H9 (cell line): Measurements from ENCODE around the gene INTS12. TPM values are rescaled to one million over a fixed set of nuclear protein-coding genes. Genes with fewer than 3 reads are reported as not detected.

Source experiments
- DNase-seq: peaks from one replicate; pipeline ENCODE4 v3.0.0-alpha.2; 2017
- H2AFZ ChIP-seq: one replicate; pipeline ENCODE4 v1.6.1; 2013; ENCODE audit warnings: mild to moderate bottlenecking, low read length, control low read depth, moderate library complexity
- H2AK5ac ChIP-seq: 2 replicates; pipeline ENCODE4 v1.6.1; 2013; ENCODE audit warnings: low read length, control low read depth, mixed read lengths; ENCODE audit not compliant: insufficient read length
- H2BK120ac ChIP-seq: one replicate; pipeline ENCODE4 v1.6.1; 2013; ENCODE audit warnings: low read depth, mild to moderate bottlenecking, low read length, control low read depth, inconsistent platforms; ENCODE audit not compliant: poor library complexity, severe bottlenecking
- H2BK12ac ChIP-seq: 2 replicates; pipeline ENCODE4 v1.6.1; 2013; ENCODE audit warnings: low read length, control low read depth, mixed read lengths, low read depth; ENCODE audit not compliant: insufficient read length
- H2BK15ac ChIP-seq: 2 replicates; pipeline ENCODE4 v1.6.1; 2013; ENCODE audit warnings: low read depth, low read length, control low read depth
- H2BK20ac ChIP-seq: one replicate; pipeline ENCODE4 v1.6.1; 2013; ENCODE audit warnings: low read depth, mild to moderate bottlenecking, low read length, control low read depth, inconsistent platforms; ENCODE audit not compliant: poor library complexity, severe bottlenecking
- H2BK5ac ChIP-seq: 2 replicates; pipeline ENCODE4 v1.6.1; 2013; ENCODE audit warnings: low read length, control low read depth, mixed read lengths; ENCODE audit not compliant: insufficient read length
- H3K14ac ChIP-seq: 2 replicates; pipeline ENCODE4 v1.6.1; 2013; ENCODE audit warnings: low read length, control low read depth; ENCODE audit not compliant: insufficient read depth
- H3K18ac ChIP-seq: 2 replicates; pipeline ENCODE4 v1.6.1; 2013; ENCODE audit warnings: low read depth, mild to moderate bottlenecking, mixed read lengths, low read length, control low read depth; ENCODE audit not compliant: insufficient read length
- H3K23ac ChIP-seq: 2 replicates; pipeline ENCODE4 v1.6.1; 2013; ENCODE audit warnings: low read length, control low read depth, mixed read lengths, low read depth; ENCODE audit not compliant: insufficient read length
- H3K23me2 ChIP-seq: 2 replicates; pipeline ENCODE4 v1.6.1; 2013; ENCODE audit warnings: low read depth, mild to moderate bottlenecking, mixed read lengths, low read length, control low read depth; ENCODE audit not compliant: insufficient read length, poor library complexity, severe bottlenecking
- H3K27ac ChIP-seq: 2 replicates; pipeline ENCODE4 v1.5.1; 2013; ENCODE audit warnings: low read length, control low read depth, mixed read lengths, low read depth; ENCODE audit not compliant: insufficient read length
- H3K27me3 ChIP-seq: 2 replicates; pipeline ENCODE4 v1.6.1; 2013; ENCODE audit warnings: low read length, control low read depth, inconsistent platforms; ENCODE audit not compliant: insufficient read depth
- H3K4ac ChIP-seq: 2 replicates; pipeline ENCODE4 v1.6.1; 2013; ENCODE audit warnings: low read depth, mild to moderate bottlenecking, control low read depth, inconsistent platforms, low read length, moderate library complexity
- H3K4me1 ChIP-seq: 2 replicates; pipeline ENCODE4 v1.6.1; 2013; ENCODE audit warnings: low read length, control low read depth, inconsistent platforms; ENCODE audit not compliant: insufficient read depth
- H3K4me2 ChIP-seq: 2 replicates; pipeline ENCODE4 v1.6.1; 2013; ENCODE audit warnings: low read length, control low read depth, mixed read lengths; ENCODE audit not compliant: insufficient read length, insufficient read depth
- H3K56ac ChIP-seq: 2 replicates; pipeline ENCODE4 v1.6.1; 2013; ENCODE audit warnings: low read depth, mild to moderate bottlenecking, mixed read lengths, low read length, control low read depth; ENCODE audit not compliant: insufficient read length
- H3K79me1 ChIP-seq: 2 replicates; pipeline ENCODE4 v1.6.1; 2013; ENCODE audit warnings: low read depth, mild to moderate bottlenecking, moderate library complexity, low read length, control low read depth, inconsistent platforms; ENCODE audit not compliant: insufficient read depth, poor library complexity, severe bottlenecking
- H3K79me2 ChIP-seq: 2 replicates; pipeline ENCODE4 v1.6.1; 2013; ENCODE audit warnings: low read length, control low read depth, inconsistent platforms; ENCODE audit not compliant: insufficient read depth
- H3K9ac ChIP-seq: 2 replicates; pipeline ENCODE4 v1.6.1; 2013; ENCODE audit warnings: low read length, control low read depth, mixed read lengths; ENCODE audit not compliant: insufficient read length; ENCODE audit errors: extremely low read depth
- H3K9me3 ChIP-seq: one replicate; pipeline ENCODE4 v1.6.1; 2013; ENCODE audit warnings: low read depth, low read length, inconsistent platforms; ENCODE audit not compliant: control insufficient read depth
- H3T11ph ChIP-seq: one replicate; pipeline ENCODE4 v1.6.1; 2013; ENCODE audit warnings: mild to moderate bottlenecking, low read length, control low read depth, inconsistent platforms
- H4K20me1 ChIP-seq: one replicate; pipeline ENCODE4 v1.6.1; 2013; ENCODE audit not compliant: control insufficient read depth, insufficient read length, insufficient read depth
- H4K5ac ChIP-seq: 2 replicates; pipeline ENCODE4 v1.6.1; 2013; ENCODE audit warnings: low read depth, mild to moderate bottlenecking, mixed read lengths, low read length, control low read depth; ENCODE audit not compliant: insufficient read length
- H4K8ac ChIP-seq: replicated peaks from 2 replicates; pipeline ENCODE4 v1.6.1; 2013; ENCODE audit warnings: low read length, control low read depth, mixed read lengths, low read depth; ENCODE audit not compliant: insufficient read length
- H4K91ac ChIP-seq: 2 replicates; pipeline ENCODE4 v1.6.1; 2013; ENCODE audit warnings: low read depth, mild to moderate bottlenecking, moderate library complexity, mixed read lengths, low read length, control low read depth; ENCODE audit not compliant: insufficient read length
- H3K27ac Mint-ChIP-seq, 3 experiments: 2 replicates in 2 of 3; 3 replicates in 1 of 3; pipeline ENCODE4 v1.8.0; 2020 to 2021; ENCODE audit warnings: mixed read lengths in 3 of 3, mild to moderate bottlenecking in 1 of 3, moderate library complexity in 1 of 3
- H3K27me3 Mint-ChIP-seq: 2 replicates; pipeline ENCODE4 v1.8.0; 2021; ENCODE audit warnings: low read depth, mild to moderate bottlenecking, moderate library complexity, mixed read lengths
- H3K36me3 Mint-ChIP-seq, 3 experiments: 2 replicates in 2 of 3; 3 replicates in 1 of 3; pipeline ENCODE4 v1.8.0; 2020 to 2021; ENCODE audit warnings: low read depth in 3 of 3, mixed read lengths in 3 of 3; ENCODE audit not compliant: insufficient read depth in 1 of 3
- H3K4me1 Mint-ChIP-seq, 2 experiments: 2 replicates each; pipeline ENCODE4 v1.8.0; 2020; ENCODE audit warnings: mixed read lengths in 2 of 2
- H3K4me3 Mint-ChIP-seq, 2 experiments: 2 replicates in 1 of 2; 3 replicates in 1 of 2; pipeline ENCODE4 v1.8.0; 2020 to 2021; ENCODE audit warnings: mild to moderate bottlenecking in 2 of 2, mixed read lengths in 2 of 2, moderate library complexity in 1 of 2
- H3K9me3 Mint-ChIP-seq, 2 experiments: 2 replicates in 1 of 2; 3 replicates in 1 of 2; pipeline ENCODE4 v1.8.0; 2020; ENCODE audit warnings: mild to moderate bottlenecking in 2 of 2, mixed read lengths in 2 of 2, moderate library complexity in 1 of 2
- WGBS: extraction: QIAGEN DNeasy Blood & Tissue Kit; methylation state at CpG from one replicate; pipeline ENCODE4 v1.1.7; 2013; ENCODE audit warnings: missing lambda C conversion rate, low lambda C conversion rate, mixed read lengths; ENCODE audit not compliant: insufficient read length; ENCODE audit errors: extremely low coverage; 5-methylcytosine and 5-hydroxymethylcytosine counted together
- total RNA-seq: library from RNA; stranded (reverse); gene quantifications from 2 replicates; pipeline ENCODE4 v1.2.1, GENCODE V29; 2021
- TF ChIP-seq, protein P1 (sequence below): fragments of 200-600 bp; sonication (generic); conservative IDR thresholded peaks from 3 replicates; pipeline ENCODE4 v1.8.0; 2021; ENCODE audit warnings: antibody characterized with exemption, mild to moderate bottlenecking

Gene INTS12
- total RNA-seq, 1 experiment from 2014 or later = 15.6 TPM

DNA sequence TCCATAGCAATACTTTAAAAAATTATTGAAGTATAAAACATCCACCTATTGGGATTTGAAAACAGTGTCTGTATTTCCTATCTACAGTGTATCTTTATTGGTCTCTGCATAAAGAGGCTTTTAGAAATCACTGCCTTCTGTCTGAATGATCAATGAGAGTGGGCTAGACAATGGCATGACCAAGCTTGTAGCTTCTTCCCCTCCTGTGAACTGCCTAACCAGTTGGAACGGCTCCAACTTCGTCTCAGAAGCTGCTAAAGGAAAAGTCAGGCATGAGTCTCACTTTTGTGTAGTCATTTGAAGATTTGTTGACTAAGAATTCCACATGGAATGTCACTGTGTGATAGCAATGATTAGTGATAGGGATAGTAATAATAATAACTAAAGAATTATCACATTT lies 64.2 kb downstream of the INTS12 start:
- Histone ChIP-seq H3K9me3 (no peaks in the 10 kb centered on the region), H2AK5ac (no peak overlapping the region), H3T11ph (no peak overlapping the region), H3K14ac (no peak overlapping the region), H3K18ac (no peak overlapping the region), H4K8ac (no peak overlapping the region), H4K91ac (no peak overlapping the region), H3K27me3 (no peaks in the 10 kb centered on the region), H3K23ac (no peak overlapping the region), H3K9ac (no peak overlapping the region), H3K4me1 (no peaks in the 10 kb centered on the region), H3K23me2 (no peaks in the 10 kb centered on the region), H3K79me2 (no peaks in the 10 kb centered on the region), H3K27ac (no peak overlapping the region), H3K56ac (no peak overlapping the region), H2BK5ac (no peak overlapping the region), H3K4me2 (no peak overlapping the region), H2BK15ac (no peak overlapping the region), H4K20me1 (no peaks in the 10 kb centered on the region), H3K4ac (no peak overlapping the region), H4K5ac (no peak overlapping the region), H2BK20ac (no peak overlapping the region), H2BK120ac (no peak overlapping the region), H2BK12ac (no peak overlapping the region), H3K79me1 (no peaks in the 10 kb centered on the region), H2AFZ (no peak overlapping the region)
- no peaks in the 10 kb centered on the region for H3K9me3 Mint-ChIP-seq
- no CpG with 5 or more reads among the region's 2 CpGs for WGBS
- TF ChIP-seq, protein P1, sequence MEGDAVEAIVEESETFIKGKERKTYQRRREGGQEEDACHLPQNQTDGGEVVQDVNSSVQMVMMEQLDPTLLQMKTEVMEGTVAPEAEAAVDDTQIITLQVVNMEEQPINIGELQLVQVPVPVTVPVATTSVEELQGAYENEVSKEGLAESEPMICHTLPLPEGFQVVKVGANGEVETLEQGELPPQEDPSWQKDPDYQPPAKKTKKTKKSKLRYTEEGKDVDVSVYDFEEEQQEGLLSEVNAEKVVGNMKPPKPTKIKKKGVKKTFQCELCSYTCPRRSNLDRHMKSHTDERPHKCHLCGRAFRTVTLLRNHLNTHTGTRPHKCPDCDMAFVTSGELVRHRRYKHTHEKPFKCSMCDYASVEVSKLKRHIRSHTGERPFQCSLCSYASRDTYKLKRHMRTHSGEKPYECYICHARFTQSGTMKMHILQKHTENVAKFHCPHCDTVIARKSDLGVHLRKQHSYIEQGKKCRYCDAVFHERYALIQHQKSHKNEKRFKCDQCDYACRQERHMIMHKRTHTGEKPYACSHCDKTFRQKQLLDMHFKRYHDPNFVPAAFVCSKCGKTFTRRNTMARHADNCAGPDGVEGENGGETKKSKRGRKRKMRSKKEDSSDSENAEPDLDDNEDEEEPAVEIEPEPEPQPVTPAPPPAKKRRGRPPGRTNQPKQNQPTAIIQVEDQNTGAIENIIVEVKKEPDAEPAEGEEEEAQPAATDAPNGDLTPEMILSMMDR = no peak
- no peaks in the 10 kb centered on the region for H3K36me3 Mint-ChIP-seq
- H3K27ac Mint-ChIP-seq = no peak overlapping the region
- no peak overlapping the region for H3K4me3 Mint-ChIP-seq
- peaks cover 25% of the 10 kb centered on the region for H3K27me3 Mint-ChIP-seq
- no peaks in the 10 kb centered on the region for H3K4me1 Mint-ChIP-seq
- DNase-seq = no peak
